ENCODE data around the gene UBE3C. TPM values are rescaled to one million over a fixed set of nuclear protein-coding genes. Genes with fewer than 3 reads are reported as not detected.

The UBE3C gene
- total and polyA plus RNA-seq, 2 of the 13 experiments (the other 11 are each of a cell fraction or from before 2014, with no cell fraction given), result 27.0 to 48.2 TPM

DNA sequence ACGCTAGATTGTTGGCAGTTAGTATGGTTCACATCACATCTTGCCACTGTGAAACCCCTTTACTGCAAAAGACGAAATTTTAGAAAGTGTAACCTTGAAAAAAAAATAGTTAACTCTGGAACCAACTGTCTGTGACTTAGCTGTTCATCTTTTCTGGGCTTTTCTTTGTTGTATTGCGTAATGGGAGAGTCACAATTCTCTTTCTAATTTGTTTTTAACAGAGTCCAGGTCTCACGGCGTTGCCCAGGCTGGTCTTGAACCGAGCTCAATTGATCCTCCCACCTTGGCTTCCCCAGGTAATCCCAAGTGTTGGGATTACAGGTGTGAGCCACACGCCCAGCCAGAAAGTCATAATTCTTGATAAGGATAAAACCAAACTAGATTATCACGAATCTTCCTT, 14.5 kb downstream of the UBE3C start:
- H3K4me2 ChIP-seq (ENCODE audit: low read depth, low read length), result no peak overlapping the region
- H3K4me3 ChIP-seq (replicated peaks in 1 of 3; ENCODE audit: insufficient read depth in 1 of 3, low read depth in 2 of 3, low read length in 3 of 3), result no peak overlapping the region
- no peak overlapping the region for H3K9ac ChIP-seq (ENCODE audit: insufficient read depth, low read depth, low read length)
- H3K79me2 ChIP-seq (ENCODE audit: insufficient read depth, low read length), result peaks cover 91% of the 10 kb centered on the region
- no TSS peak for BruUV-seq (replicated peaks)
- H4K20me1 ChIP-seq (ENCODE audit: insufficient read depth, low read length), result peaks cover 63% of the 10 kb centered on the region
- peaks cover 52% of the 10 kb centered on the region for H3K4me1 ChIP-seq (ENCODE audit: insufficient read depth, low read length)
- H3K36me3 ChIP-seq (replicated peaks in 1 of 2; ENCODE audit: control insufficient read depth in 1 of 2, insufficient read depth in 2 of 2, low read length in 2 of 2), result peaks cover 0 to 10% of the 10 kb centered on the region in 2 experiments; a peak in 2 of 5 replicates
- ATAC-seq (no peak), FAIRE-seq (no peak), DNase-seq (ENCODE audit: low spot score) (no peak)
- no peak for TF ChIP-seq NCOA1 (CRISPR knock-in tag; IDR thresholded peaks at IDR 0.05)
- no peak for TF ChIP-seq ZNF101 (CRISPR knock-in tag; IDR thresholded peaks at IDR 0.05; ENCODE audit: borderline replicate concordance, low read depth)
- TF ChIP-seq TAF15 (IDR thresholded peaks at IDR 0.05; ENCODE audit: low read depth, low read length, poor library complexity, severe bottlenecking), result no peak
- TF ChIP-seq ARHGAP35 (CRISPR knock-in tag; IDR thresholded peaks at IDR 0.05; ENCODE audit: borderline replicate concordance), result no peak
- TF ChIP-seq SIX4 (CRISPR knock-in tag; IDR thresholded peaks at IDR 0.05), result no peak
- no peak for TF ChIP-seq ZNF672 (CRISPR knock-in tag; IDR thresholded peaks at IDR 0.05)
- TF ChIP-seq CEBPB (IDR thresholded peaks at IDR 0.05; ENCODE audit: borderline replicate concordance, low read depth, low read length), result peak; percentile 86
- TF ChIP-seq ZSCAN22 (CRISPR knock-in tag; IDR thresholded peaks at IDR 0.05), result no peak
- peak; percentile 75 for TF ChIP-seq CEBPG (CRISPR knock-in tag; IDR thresholded peaks at IDR 0.05)
- no peak for TF ChIP-seq ZNF34 (CRISPR knock-in tag; IDR thresholded peaks at IDR 0.05; ENCODE audit: borderline replicate concordance)
- TF ChIP-seq PAF1 (CRISPR knock-in tag; IDR thresholded peaks at IDR 0.05), result no peak
- POLR2A ChIA-PET, result no interaction called here
- H3K27me3 ChIP-seq (ENCODE audit: control insufficient read depth in 1 of 2, insufficient read depth in 2 of 2, low read length in 2 of 2), result no peaks in the 10 kb centered on the region
- CTCF ChIA-PET (ENCODE audit: low intra/inter-chr PET ratio, low total read pairs), result no interaction called here
- H3K9me3 ChIP-seq (ENCODE audit: low read length), result no peaks in the 10 kb centered on the region
- in situ Hi-C loops (cut with HindIII; ENCODE audit: extremely low pct_ligation_motif_present, low pct_unique_long_range_greater_than_20kb), result no loop called here
- H2AFZ ChIP-seq (ENCODE audit: low read length), result no peak overlapping the region
- no peak overlapping the region for H3K27ac ChIP-seq (ENCODE audit: extremely low read length, insufficient read depth, low read length)
- intact Hi-C loops (cut with micrococcal nuclease; ENCODE audit: unreplicated experiment), result no loop called here
- 80% methylated on average over 8 of the region's 8 CpGs for WGBS (ENCODE audit: low lambda C conversion rate)

DNA sequence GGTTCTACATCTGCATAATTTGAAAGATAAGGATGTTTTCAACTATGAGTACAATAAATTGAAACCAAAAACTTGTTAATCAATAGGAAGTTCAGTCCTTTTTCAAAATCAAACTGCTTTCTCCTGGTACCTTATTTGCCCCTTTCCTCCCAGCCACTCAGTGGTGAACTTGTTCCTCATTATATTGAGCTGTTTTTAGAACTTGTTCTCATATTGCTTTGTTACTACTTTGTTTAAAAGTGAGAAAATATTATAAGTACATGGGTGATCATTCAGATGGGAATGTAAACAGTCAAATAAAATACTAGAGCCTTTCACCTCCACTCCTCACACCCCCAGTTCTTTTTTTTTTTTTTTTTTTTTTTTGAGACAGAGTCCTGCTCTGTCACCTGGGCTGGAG, 17.2 kb downstream of the UBE3C start:
- Histone ChIP-seq H3K9ac (ENCODE audit: insufficient read depth, low read depth, low read length) (no peak overlapping the region), H3K36me3 (replicated peaks in 1 of 2; ENCODE audit: control insufficient read depth in 1 of 2, insufficient read depth in 2 of 2, low read length in 2 of 2) (peaks cover 0 to 10% of the 10 kb centered on the region in 2 experiments; a peak in 2 of 5 replicates), H3K27ac (ENCODE audit: extremely low read length, insufficient read depth, low read length) (no peak overlapping the region), H2AFZ (ENCODE audit: low read length) (no peak overlapping the region), H3K27me3 (ENCODE audit: control insufficient read depth in 1 of 2, insufficient read depth in 2 of 2, low read length in 2 of 2) (no peaks in the 10 kb centered on the region), H3K79me2 (ENCODE audit: insufficient read depth, low read length) (peaks cover 91% of the 10 kb centered on the region), H3K4me3 (replicated peaks in 1 of 3; ENCODE audit: insufficient read depth in 1 of 3, low read depth in 2 of 3, low read length in 3 of 3) (no peak overlapping the region), H3K4me1 (ENCODE audit: insufficient read depth, low read length) (peaks cover 27% of the 10 kb centered on the region), H3K9me3 (ENCODE audit: low read length) (no peaks in the 10 kb centered on the region), H4K20me1 (ENCODE audit: insufficient read depth, low read length) (peaks cover 37% of the 10 kb centered on the region), H3K4me2 (ENCODE audit: low read depth, low read length) (no peak overlapping the region)
- POLR2A ChIA-PET, result no interaction called here
- TF ChIP-seq U2AF2 (IDR thresholded peaks at IDR 0.05; ENCODE audit: low read depth, low read length) (no peak), ZNF17 (CRISPR knock-in tag; IDR thresholded peaks at IDR 0.05) (no peak), ZNF160 (CRISPR knock-in tag; IDR thresholded peaks at IDR 0.05) (no peak), ADNP (CRISPR knock-in tag; IDR thresholded peaks at IDR 0.05) (no peak), ZNF720 (CRISPR knock-in tag; IDR thresholded peaks at IDR 0.05) (no peak), ZNF605 (CRISPR knock-in tag; IDR thresholded peaks at IDR 0.05) (no peak)
- in situ Hi-C loops (cut with HindIII; ENCODE audit: extremely low pct_ligation_motif_present, low pct_unique_long_range_greater_than_20kb) (no loop called here), intact Hi-C loops (cut with micrococcal nuclease; ENCODE audit: unreplicated experiment) (no loop called here)
- ATAC-seq, result no peak
- no peak for DNase-seq (ENCODE audit: low spot score)
- CTCF ChIA-PET (ENCODE audit: low intra/inter-chr PET ratio, low total read pairs), result no interaction called here
- no TSS peak for BruUV-seq (replicated peaks)
- FAIRE-seq, result no peak

Measured in HepG2 (cell line).